Upper lobe of right lung (tissue), 1 donor: ENCODE results near the gene CENPP. TPM values are rescaled to one million over a fixed set of nuclear protein-coding genes. Genes with fewer than 3 reads are reported as not detected.

Experiments
- ATAC-seq: fragments of 200-7000 bp; cut with Tn5 transposase; one replicate; pipeline ENCODE4 v1.9.1; 2020; ENCODE audit warnings: mild to moderate bottlenecking, moderate library complexity
- DNase-seq: peaks from one replicate; pipeline ENCODE4 v3.0.0-alpha.2; 2020
- H3K27ac ChIP-seq: fragments of 200-600 bp; one replicate; pipeline ENCODE4 v1.8.0; 2022
- H3K27me3 ChIP-seq: fragments of 200-600 bp; one replicate; pipeline ENCODE4 v1.8.0; 2022; ENCODE audit warnings: mild to moderate bottlenecking
- H3K36me3 ChIP-seq: fragments of 200-600 bp; one replicate; pipeline ENCODE4 v1.8.0; 2022
- H3K4me1 ChIP-seq: fragments of 200-600 bp; one replicate; pipeline ENCODE4 v1.8.0; 2022
- H3K4me3 ChIP-seq: fragments of 200-600 bp; one replicate; pipeline ENCODE4 v1.8.0; 2022; ENCODE audit warnings: mild to moderate bottlenecking
- H3K9me3 ChIP-seq: fragments of 200-600 bp; one replicate; pipeline ENCODE4 v1.8.0; 2022
- intact Hi-C: fragments of 100-400 bp; cut with DNase I; formaldehyde crosslinking; loops from one replicate; pipeline ENCODE4 v1.11.0; 2022
- total RNA-seq: library from RNA; stranded (reverse); fragmentation: NEBNext Ultra II Directional; extraction: Animal tissue kit (Norgen Biotek cat#: 25700); gene quantifications from one replicate; pipeline ENCODE4 v1.2.1, GENCODE V29; 2021
- TF ChIP-seq, protein P1 (sequence below): fragments of 200-600 bp; IDR thresholded peaks from one replicate; pipeline ENCODE4 v1.8.0; 2022; ENCODE audit warnings: antibody characterized with exemption
- donor health status: DM: no; HTN: yes; CAD: no; lungs with severe emphysema.

CENPP gene
- total RNA-seq, 1 donor from 2014 or later: 4.0 TPM

DNA sequence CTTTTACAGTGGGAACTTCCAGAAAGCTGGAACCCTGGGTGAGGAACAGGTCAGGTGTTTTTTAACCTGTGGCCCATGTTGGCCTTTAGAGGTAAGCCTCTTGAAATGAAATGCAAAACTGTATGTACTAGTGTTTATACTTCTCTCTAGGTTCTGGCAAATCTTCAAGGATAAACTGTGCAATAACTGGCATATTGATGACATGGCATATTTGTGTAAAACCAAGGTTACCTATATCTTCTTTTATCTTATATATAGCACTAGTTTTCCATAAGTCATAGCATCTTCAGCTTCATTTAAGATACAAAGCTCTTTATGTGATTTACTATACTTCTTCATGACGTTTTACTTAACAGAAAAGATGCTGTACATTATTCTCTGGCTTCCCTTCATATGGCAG is 24.8 kb upstream of the CENPP start:
- intact Hi-C loops: no loop called here
- no peak overlapping the region for H3K27ac ChIP-seq
- TF ChIP-seq, protein P1, sequence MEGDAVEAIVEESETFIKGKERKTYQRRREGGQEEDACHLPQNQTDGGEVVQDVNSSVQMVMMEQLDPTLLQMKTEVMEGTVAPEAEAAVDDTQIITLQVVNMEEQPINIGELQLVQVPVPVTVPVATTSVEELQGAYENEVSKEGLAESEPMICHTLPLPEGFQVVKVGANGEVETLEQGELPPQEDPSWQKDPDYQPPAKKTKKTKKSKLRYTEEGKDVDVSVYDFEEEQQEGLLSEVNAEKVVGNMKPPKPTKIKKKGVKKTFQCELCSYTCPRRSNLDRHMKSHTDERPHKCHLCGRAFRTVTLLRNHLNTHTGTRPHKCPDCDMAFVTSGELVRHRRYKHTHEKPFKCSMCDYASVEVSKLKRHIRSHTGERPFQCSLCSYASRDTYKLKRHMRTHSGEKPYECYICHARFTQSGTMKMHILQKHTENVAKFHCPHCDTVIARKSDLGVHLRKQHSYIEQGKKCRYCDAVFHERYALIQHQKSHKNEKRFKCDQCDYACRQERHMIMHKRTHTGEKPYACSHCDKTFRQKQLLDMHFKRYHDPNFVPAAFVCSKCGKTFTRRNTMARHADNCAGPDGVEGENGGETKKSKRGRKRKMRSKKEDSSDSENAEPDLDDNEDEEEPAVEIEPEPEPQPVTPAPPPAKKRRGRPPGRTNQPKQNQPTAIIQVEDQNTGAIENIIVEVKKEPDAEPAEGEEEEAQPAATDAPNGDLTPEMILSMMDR: no peak
- H3K9me3 ChIP-seq: no peaks in the 10 kb centered on the region
- no peak overlapping the region for H3K4me3 ChIP-seq
- DNase-seq (no peak), ATAC-seq (no peak)
- H3K27me3 ChIP-seq: no peaks in the 10 kb centered on the region
- H3K4me1 ChIP-seq: no peaks in the 10 kb centered on the region
- peaks cover 93% of the 10 kb centered on the region for H3K36me3 ChIP-seq

DNA sequence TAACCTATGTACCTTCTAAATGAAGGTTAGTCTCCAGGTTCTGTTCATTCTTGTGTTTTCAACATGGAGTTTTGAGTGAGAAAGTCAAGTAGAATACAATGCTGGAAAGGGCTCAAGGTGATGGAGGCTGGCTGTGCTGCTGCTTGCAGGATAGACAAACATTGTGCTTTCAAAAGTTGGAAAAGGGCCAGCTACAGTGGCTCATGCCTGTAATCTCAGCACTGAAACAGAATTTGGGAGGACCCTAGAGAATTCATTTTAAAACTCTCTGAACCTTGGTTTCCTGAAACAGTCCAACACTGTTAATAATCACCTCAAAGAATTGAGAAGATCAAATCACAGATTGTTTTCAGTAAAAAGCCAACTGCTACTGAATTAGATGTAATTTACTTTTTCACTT is 16.9 kb upstream of the CENPP start:
- no peaks in the 10 kb centered on the region for H3K4me1 ChIP-seq
- no peak overlapping the region for H3K27ac ChIP-seq
- H3K9me3 ChIP-seq: no peaks in the 10 kb centered on the region
- no peak for DNase-seq
- no peak for ATAC-seq
- no peaks in the 10 kb centered on the region for H3K27me3 ChIP-seq
- intact Hi-C loops: no loop called here
- peaks cover 83% of the 10 kb centered on the region for H3K36me3 ChIP-seq
- no peak overlapping the region for H3K4me3 ChIP-seq
- TF ChIP-seq, protein P1: no peak

DNA sequence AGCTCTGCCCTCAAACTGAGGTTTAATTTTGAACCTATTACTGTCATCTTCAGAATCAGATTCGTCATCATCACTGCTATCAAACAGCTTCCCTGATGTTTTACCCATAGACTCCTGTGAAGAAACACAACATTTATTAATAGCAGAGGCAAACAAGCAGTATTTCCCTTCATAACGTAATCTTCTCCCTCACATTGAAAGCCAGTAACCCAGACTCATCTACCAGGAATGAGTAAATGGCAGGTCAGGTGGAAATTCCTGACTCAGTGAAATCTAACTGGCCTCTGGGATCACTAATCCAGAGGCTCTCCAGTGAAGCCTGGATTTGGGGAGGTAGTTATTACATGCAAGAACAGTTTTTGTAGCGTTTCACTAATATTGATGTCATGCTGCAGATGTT is 15.2 kb upstream of the CENPP start:
- Histone ChIP-seq H3K4me1 (no peaks in the 10 kb centered on the region), H3K36me3 (peaks cover 72% of the 10 kb centered on the region), H3K9me3 (no peaks in the 10 kb centered on the region), H3K27me3 (no peaks in the 10 kb centered on the region), H3K4me3 (no peak overlapping the region), H3K27ac (no peak overlapping the region)
- TF ChIP-seq, protein P1: no peak
- ATAC-seq (no peak), DNase-seq (no peak)
- intact Hi-C loops: no loop called here

DNA sequence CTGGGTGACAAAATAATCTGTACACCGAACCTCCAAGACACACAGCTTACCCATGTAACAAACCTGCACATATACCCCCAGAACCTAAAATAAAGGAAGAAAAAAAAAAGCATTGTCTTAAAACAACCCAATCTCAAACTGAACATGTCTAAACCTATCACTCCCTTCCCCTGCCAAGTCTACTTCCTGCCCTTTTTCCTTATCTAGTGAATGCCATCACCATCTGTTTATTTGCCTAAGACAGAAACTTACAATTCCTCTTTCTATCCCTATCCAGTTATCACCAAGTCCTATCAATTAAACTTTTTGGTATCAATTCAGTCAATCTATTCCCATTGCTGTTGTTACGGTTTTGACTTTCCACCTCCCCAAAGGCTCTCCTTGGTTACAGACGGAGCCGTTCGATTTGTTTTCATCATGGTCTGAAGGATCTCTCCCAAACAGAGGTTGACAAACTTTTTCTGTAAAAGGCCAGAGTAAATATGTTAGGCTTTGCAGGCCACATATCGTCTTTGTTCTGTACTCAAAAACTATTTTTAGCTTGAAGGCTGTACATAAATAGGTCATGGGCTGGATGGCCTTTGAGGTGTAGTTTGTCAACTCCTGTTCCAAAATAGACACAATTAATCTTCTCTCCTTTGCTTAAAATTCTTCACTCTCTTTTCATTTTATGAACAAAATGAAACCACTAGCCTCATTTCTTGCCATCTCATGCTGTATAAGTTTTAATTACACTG is 12.7 kb upstream of the CENPP start:
- Histone ChIP-seq H3K27ac (no peak overlapping the region), H3K4me3 (no peak overlapping the region), H3K9me3 (no peaks in the 10 kb centered on the region), H3K4me1 (no peaks in the 10 kb centered on the region), H3K36me3 (peaks cover 65% of the 10 kb centered on the region), H3K27me3 (no peaks in the 10 kb centered on the region)
- DNase-seq (no peak), ATAC-seq (no peak)
- TF ChIP-seq, protein P1: no peak
- intact Hi-C loops: no loop called here

DNA sequence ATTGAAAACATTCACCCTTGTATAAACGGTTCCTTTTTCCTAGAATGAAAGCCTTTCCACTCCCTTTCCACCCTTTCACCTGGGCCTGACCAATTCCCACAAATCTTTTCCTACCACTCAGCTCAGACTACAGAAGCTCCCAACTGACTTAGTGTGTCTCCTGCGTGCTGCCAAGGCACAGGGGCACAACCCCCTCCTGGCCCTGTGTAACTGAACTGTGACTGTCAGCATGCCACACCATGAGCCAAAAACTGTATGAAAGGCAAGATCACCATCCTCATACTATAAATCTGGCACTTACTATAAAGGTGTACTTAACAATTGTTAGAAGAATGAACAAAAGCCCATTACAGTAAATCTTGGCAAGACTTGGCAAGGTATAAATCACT is 12.1 kb upstream of the CENPP start:
- peaks cover 65% of the 10 kb centered on the region for H3K36me3 ChIP-seq
- no peak overlapping the region for H3K27ac ChIP-seq
- no peak for ATAC-seq
- TF ChIP-seq, protein P1: no peak
- no peak for DNase-seq
- no peaks in the 10 kb centered on the region for H3K27me3 ChIP-seq
- no peaks in the 10 kb centered on the region for H3K4me1 ChIP-seq
- no peak overlapping the region for H3K4me3 ChIP-seq
- intact Hi-C loops: no loop called here
- no peaks in the 10 kb centered on the region for H3K9me3 ChIP-seq

DNA sequence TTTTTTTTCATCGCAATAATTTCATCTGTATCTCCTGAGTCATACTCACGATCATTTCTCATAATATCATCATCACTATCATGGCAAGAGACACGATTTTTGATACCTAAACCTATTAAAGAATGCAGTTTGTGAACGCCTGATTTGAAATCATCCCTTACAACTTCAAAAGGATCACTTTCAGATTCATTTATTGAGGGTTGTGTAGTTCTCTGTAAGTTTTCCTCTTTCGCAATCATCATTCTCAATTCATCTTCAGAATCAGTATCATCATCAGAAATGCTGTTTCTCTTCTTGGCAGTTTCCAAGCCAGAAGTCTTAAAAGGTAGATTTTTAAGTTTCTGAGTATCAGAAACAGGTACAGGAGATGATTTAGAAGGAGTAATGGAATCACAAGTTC is 10.3 kb upstream of the CENPP start:
- H3K9me3 ChIP-seq: no peaks in the 10 kb centered on the region
- TF ChIP-seq, protein P1: no peak
- no peaks in the 10 kb centered on the region for H3K4me1 ChIP-seq
- DNase-seq (no peak), ATAC-seq (no peak)
- H3K27me3 ChIP-seq: no peaks in the 10 kb centered on the region
- intact Hi-C loops: no loop called here
- no peak overlapping the region for H3K27ac ChIP-seq
- H3K36me3 ChIP-seq: peaks cover 65% of the 10 kb centered on the region
- H3K4me3 ChIP-seq: no peak overlapping the region
